Measurements from ENCODE around the gene ZBTB45.

GRCh38 chr19:58497634-58498170, 21.9 kb downstream of the ZBTB45 start:
- TF ChIP-seq ZBTB5 (IDR thresholded peaks at IDR 0.05) (no peak), ELF1 (tag; IDR thresholded peaks at IDR 0.05) (no peak), TCFL5 (CRISPR knock-in tag; conservative IDR thresholded peaks at IDR 0.05) (no peak), ZFP36 (IDR thresholded peaks at IDR 0.05; ENCODE audit: low read depth, low read length, partially characterized antibody) (no peak), HNRNPL (IDR thresholded peaks at IDR 0.05; ENCODE audit: low read depth, low read length) (no peak), CEBPB (tag; IDR thresholded peaks at IDR 0.05) (no peak), REST (IDR thresholded peaks at IDR 0.05; ENCODE audit: borderline replicate concordance) (no peak), REST (CRISPR knock-in tag; IDR thresholded peaks at IDR 0.05; ENCODE audit: low read depth) (no peak), ZNF57 (CRISPR knock-in tag; IDR thresholded peaks at IDR 0.05) (no peak), SMARCA5 (IDR thresholded peaks at IDR 0.05) (no peak), CTCF (IDR thresholded peaks at IDR 0.05 in 2 of 3, conservative IDR thresholded peaks at IDR 0.05 in 1 of 3; ENCODE audit: insufficient read depth in 2 of 3, low read depth in 1 of 3, low read length in 3 of 3) (no peak), C11orf30 (IDR thresholded peaks at IDR 0.05; ENCODE audit: low read depth) (no peak), ZBTB26 (CRISPR knock-in tag; IDR thresholded peaks at IDR 0.05) (no peak), POLR2A (conservative IDR thresholded peaks at IDR 0.05) (no peak)

Measured in K562 (cell line).